GM12878 (cell line): ENCODE results near the gene PRCC. TPM values are rescaled to one million over a fixed set of nuclear protein-coding genes. Genes with fewer than 3 reads are reported as not detected.

ENCODE experiments used
- ATAC-seq: fragments of 200-7000 bp; cut with Tn5 transposase; 3 replicates; pipeline ENCODE4 v1.9.1; 2020; ENCODE audit warnings: mild to moderate bottlenecking, moderate library complexity
- BruUV-seq: library from RNA; stranded (reverse); fragments of 400-500 nt; replicated peaks from 2 replicates; lab custom pipeline; 2021; lab: Mats Ljungman, UMichigan
- CTCF ChIA-PET: fragments of 300-600 bp; sonication (Branson Sonifier 250); formaldehyde crosslinking; extraction: SDS; loops from one replicate; lab custom pipeline; 2021; ENCODE audit warnings: inconsistent platforms; lab: Yijun Ruan, JAX
- POLR2A ChIA-PET: fragments of 350-600 bp; formaldehyde crosslinking; extraction: SDS; loops from one replicate; lab custom pipeline; 2021; ENCODE audit warnings: inconsistent platforms; lab: Charles Lee
- RAD21 ChIA-PET: fragments of 300-600 bp; sonication (Branson Sonifier 250); formaldehyde crosslinking; loops from one replicate; lab custom pipeline; 2023; ENCODE audit warnings: antibody characterized with exemption; ENCODE audit not compliant: unreplicated experiment; lab: Charles Lee
- SMC1A ChIA-PET: fragments of 300-600 bp; sonication (Branson Sonifier 250); formaldehyde crosslinking; loops from one replicate; lab custom pipeline; 2023; ENCODE audit not compliant: unreplicated experiment, uncharacterized antibody; lab: Charles Lee
- DNase-seq: peaks from one replicate; pipeline ENCODE4 v3.0.0-alpha.2; 2011; ENCODE audit warnings: low read depth, low spot score
- FAIRE-seq: peaks from 3 replicates; lab custom pipeline; 2011; peaks lifted over from hg19 to GRCh38; lab: Jason Lieb, UNC
- H2AFZ ChIP-seq: 2 replicates; pipeline ENCODE4 v1.6.0; 2011; ENCODE audit warnings: low read depth, low read length, control low read depth; ENCODE audit not compliant: control insufficient read depth
- H3K27ac ChIP-seq: 2 replicates; pipeline ENCODE4 v1.5.1; 2011; ENCODE audit warnings: control low read depth; ENCODE audit not compliant: control insufficient read depth, insufficient read depth
- H3K27me3 ChIP-seq, 2 experiments: replicated peaks in 1 of 2; 2 replicates each; pipeline versions ENCODE4 v1.6.0 to v1.6.1; 2011; ENCODE audit warnings: low read length in 1 of 2; ENCODE audit not compliant: control insufficient read depth in 2 of 2, insufficient read depth in 2 of 2
- H3K36me3 ChIP-seq, 2 experiments: 2 replicates each; pipeline ENCODE4 v1.5.1; 2011; ENCODE audit warnings: low read length in 1 of 2; ENCODE audit not compliant: control insufficient read depth in 2 of 2, insufficient read depth in 2 of 2
- H3K4me1 ChIP-seq: 2 replicates; pipeline ENCODE4 v1.6.1; 2011; ENCODE audit warnings: mild to moderate bottlenecking, low read length, moderate library complexity, mixed read lengths; ENCODE audit not compliant: control insufficient read depth, insufficient read depth
- H3K4me2 ChIP-seq: 2 replicates; pipeline ENCODE4 v1.6.0; 2011; ENCODE audit warnings: control low read depth; ENCODE audit not compliant: control insufficient read depth, insufficient read depth
- H3K4me3 ChIP-seq: fragments of 200-600 bp; sonication (generic); 2 replicates; pipeline ENCODE4 v1.5.1; 2016
- H3K79me2 ChIP-seq: 2 replicates; pipeline ENCODE4 v1.6.0; 2011; ENCODE audit warnings: low read length; ENCODE audit not compliant: control insufficient read depth, insufficient read depth
- H3K9ac ChIP-seq: 2 replicates; pipeline ENCODE4 v1.8.0; 2011; ENCODE audit warnings: low read length, control low read depth, mixed read lengths; ENCODE audit not compliant: control insufficient read depth, insufficient read depth
- H3K9me3 ChIP-seq: replicated peaks from 3 replicates; pipeline ENCODE4 v1.5.1; 2011; ENCODE audit warnings: mild to moderate bottlenecking, low read length; ENCODE audit not compliant: control insufficient read depth, insufficient read depth
- H4K20me1 ChIP-seq: 2 replicates; pipeline ENCODE4 v1.6.0; 2011; ENCODE audit not compliant: control insufficient read depth, insufficient read depth
- BCL3 ChIP-seq: IDR thresholded peaks from 2 replicates; pipeline ENCODE4 v1.6.1; 2011; ENCODE audit warnings: borderline replicate concordance, low read depth, mild to moderate bottlenecking, moderate library complexity, low read length; ENCODE audit not compliant: insufficient read depth, poor library complexity, severe bottlenecking
- HDAC6 ChIP-seq: fragments of 200-600 bp; sonication (generic); IDR thresholded peaks from one replicate; pipeline ENCODE4 v1.8.0; 2017; ENCODE audit warnings: antibody characterized with exemption; ENCODE audit not compliant: unreplicated experiment
- NR2C1 ChIP-seq: fragments of 450-650 bp; IDR thresholded peaks from 2 replicates; pipeline ENCODE4 v1.6.1; 2017; ENCODE audit warnings: antibody characterized with exemption, mild to moderate bottlenecking, moderate library complexity
- RAD21 ChIP-seq: IDR thresholded peaks from 2 replicates; pipeline ENCODE4 v1.6.1; 2011; ENCODE audit warnings: mild to moderate bottlenecking, low read depth, low read length, moderate library complexity; ENCODE audit not compliant: insufficient read depth
- SIX5 ChIP-seq: IDR thresholded peaks from 2 replicates; pipeline ENCODE4 v1.6.1; 2011; ENCODE audit warnings: mild to moderate bottlenecking, low read depth, low read length, moderate library complexity; ENCODE audit not compliant: severe bottlenecking
- SMAD5 ChIP-seq: IDR thresholded peaks from 2 replicates; pipeline ENCODE4 v1.6.1; 2016; ENCODE audit warnings: antibody characterized with exemption, low read depth
- ZNF687 ChIP-seq: fragments of 450-650 bp; IDR thresholded peaks from 2 replicates; pipeline ENCODE4 v1.6.1; 2017; ENCODE audit warnings: mild to moderate bottlenecking, moderate library complexity
- WGBS: methylation state at CpG from one replicate; pipeline ENCODE4 v1.1.6; 2016; ENCODE audit warnings: low lambda C conversion rate; ENCODE audit not compliant: insufficient replicate concordance, insufficient coverage; ENCODE audit errors: missing lambda C conversion rate; 5-methylcytosine and 5-hydroxymethylcytosine counted together
- in situ Hi-C: fragments of 300-500 bp; cut with MboI; formaldehyde crosslinking; loops from 9 replicates; pipeline ENCODE4 v1.14.3; 2018; ENCODE audit warnings: mixed read lengths
- intact Hi-C: fragments of 100-400 bp; cut with micrococcal nuclease; formaldehyde crosslinking; loops from one replicate; pipeline ENCODE4 v1.14.2; 2022; ENCODE audit not compliant: unreplicated experiment
- polyA plus RNA-seq, 11 experiments: library from polyadenylated mRNA; depleted of rRNA in 4 of 11; unstranded in 6 of 11; stranded (reverse) in 5 of 11; fragments of >200 nt; fragmentation: Nextera tagmentation in 4 of 11; fragmentation: Illumina TruSeq in 1 of 11; extraction: Ambion mirVana in 4 of 11; extraction: Trizol in 1 of 11; gene quantifications; 1 replicate in 1 of 11; 2 replicates in 10 of 11; pipeline versions ENCODE4 v1.2.1 to v1.2.3, GENCODE V29; 2011 to 2016; ENCODE audit warnings: inconsistent platforms in 2 of 11, missing spikeins in 2 of 11, low read depth in 1 of 11
- total RNA-seq, 4 experiments: library from RNA; depleted of rRNA in 3 of 4; stranded (reverse); fragments of >200 nt in 3 of 4; fragmentation: Illumina TruSeq in 1 of 4; extraction: Trizol in 1 of 4; gene quantifications; 2 replicates each; pipeline versions ENCODE4 v1.2.1 to v1.2.3, GENCODE V29; 2013 to 2021
- TF ChIP-seq, protein P1 (sequence below), 3 experiments: IDR thresholded peaks in 2 of 3; conservative IDR thresholded peaks in 1 of 3; 2 replicates each; pipeline ENCODE4 v1.5.1; 2011; ENCODE audit warnings: low read depth in 3 of 3, low read length in 3 of 3, mild to moderate bottlenecking in 3 of 3, control low read depth in 2 of 3, moderate library complexity in 2 of 3, inconsistent platforms in 1 of 3, mixed read lengths in 1 of 3; ENCODE audit not compliant: control insufficient read depth in 2 of 3, insufficient read depth in 1 of 3; ENCODE audit errors: extremely low read depth in 1 of 3
- TF ChIP-seq, protein P2 (sequence below): fragments of 450-650 bp; IDR thresholded peaks from 2 replicates; pipeline ENCODE4 v1.6.1; 2016; ENCODE audit warnings: mild to moderate bottlenecking

PRCC gene
- total and polyA plus RNA-seq, 10 of the 15 experiments (the other 5 are each of a cell fraction or from before 2014, with no cell fraction given) = 23.8 to 132 (median 63.1) TPM

DNA sequence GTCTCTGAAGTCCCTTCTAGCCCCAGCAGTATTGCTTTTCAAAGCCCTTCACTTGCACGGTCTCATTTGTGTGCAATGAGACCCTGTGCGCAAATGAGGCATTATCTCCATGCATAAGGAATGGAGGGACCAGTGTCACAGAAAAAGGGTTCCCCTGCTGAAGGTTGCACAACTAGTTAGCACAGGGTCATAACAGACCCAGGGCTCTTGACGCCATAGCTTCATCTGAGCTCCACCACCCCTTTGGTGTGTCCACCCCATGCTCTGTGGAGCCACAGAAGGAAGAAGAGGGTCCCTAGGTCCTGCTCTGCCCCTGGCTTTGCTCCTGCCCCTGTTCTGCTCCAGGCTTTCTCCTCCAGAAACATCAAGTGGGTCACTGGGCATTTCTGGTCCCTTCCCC, 36.7 kb downstream of the PRCC start:
- RAD21 ChIA-PET = interaction anchor here (11.9 kb wide), 1 partner anchor 56 kb away, joined by 115 read pairs; the partner anchor contains the start of genes INSRR and NTRK1
- no peak overlapping the region for H3K27ac ChIP-seq
- TF ChIP-seq RAD21 (no peak), HDAC6 (no peak), SIX5 (no peak), BCL3 (no peak), NR2C1 (no peak), SMAD5 (no peak), ZNF687 (no peak)
- TF ChIP-seq, protein P1, sequence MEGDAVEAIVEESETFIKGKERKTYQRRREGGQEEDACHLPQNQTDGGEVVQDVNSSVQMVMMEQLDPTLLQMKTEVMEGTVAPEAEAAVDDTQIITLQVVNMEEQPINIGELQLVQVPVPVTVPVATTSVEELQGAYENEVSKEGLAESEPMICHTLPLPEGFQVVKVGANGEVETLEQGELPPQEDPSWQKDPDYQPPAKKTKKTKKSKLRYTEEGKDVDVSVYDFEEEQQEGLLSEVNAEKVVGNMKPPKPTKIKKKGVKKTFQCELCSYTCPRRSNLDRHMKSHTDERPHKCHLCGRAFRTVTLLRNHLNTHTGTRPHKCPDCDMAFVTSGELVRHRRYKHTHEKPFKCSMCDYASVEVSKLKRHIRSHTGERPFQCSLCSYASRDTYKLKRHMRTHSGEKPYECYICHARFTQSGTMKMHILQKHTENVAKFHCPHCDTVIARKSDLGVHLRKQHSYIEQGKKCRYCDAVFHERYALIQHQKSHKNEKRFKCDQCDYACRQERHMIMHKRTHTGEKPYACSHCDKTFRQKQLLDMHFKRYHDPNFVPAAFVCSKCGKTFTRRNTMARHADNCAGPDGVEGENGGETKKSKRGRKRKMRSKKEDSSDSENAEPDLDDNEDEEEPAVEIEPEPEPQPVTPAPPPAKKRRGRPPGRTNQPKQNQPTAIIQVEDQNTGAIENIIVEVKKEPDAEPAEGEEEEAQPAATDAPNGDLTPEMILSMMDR (IDR thresholded peaks at IDR 0.05 in 2 of 3, conservative IDR thresholded peaks at IDR 0.05 in 1 of 3; ENCODE audit: control insufficient read depth in 2 of 3, extremely low read depth in 1 of 3, insufficient read depth in 1 of 3, low read depth in 3 of 3, low read length in 3 of 3) = no peak
- TF ChIP-seq, protein P2, sequence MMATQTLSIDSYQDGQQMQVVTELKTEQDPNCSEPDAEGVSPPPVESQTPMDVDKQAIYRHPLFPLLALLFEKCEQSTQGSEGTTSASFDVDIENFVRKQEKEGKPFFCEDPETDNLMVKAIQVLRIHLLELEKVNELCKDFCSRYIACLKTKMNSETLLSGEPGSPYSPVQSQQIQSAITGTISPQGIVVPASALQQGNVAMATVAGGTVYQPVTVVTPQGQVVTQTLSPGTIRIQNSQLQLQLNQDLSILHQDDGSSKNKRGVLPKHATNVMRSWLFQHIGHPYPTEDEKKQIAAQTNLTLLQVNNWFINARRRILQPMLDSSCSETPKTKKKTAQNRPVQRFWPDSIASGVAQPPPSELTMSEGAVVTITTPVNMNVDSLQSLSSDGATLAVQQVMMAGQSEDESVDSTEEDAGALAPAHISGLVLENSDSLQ = no peak
- TF ChIP-seq, all 136 proteins: peak for 0
- H2AFZ ChIP-seq = no peak overlapping the region
- H3K27me3 ChIP-seq = no peaks in the 10 kb centered on the region
- H3K4me2 ChIP-seq = no peak overlapping the region
- in situ Hi-C loops (loop anchor here (5.0 kb wide), 1 partner anchor 58 kb away; the partner anchor contains the start of gene NTRK1), intact Hi-C loops (no loop called here)
- H3K36me3 ChIP-seq = peaks cover 9% of the 10 kb centered on the region in 2 experiments; a peak in 3 of 4 replicates
- H3K4me1 ChIP-seq = peaks cover 18% of the 10 kb centered on the region
- no peak for DNase-seq
- ATAC-seq = no peak
- CTCF ChIA-PET = interaction anchor here (1.4 to 2.2 kb wide), 4 partner anchors 10 to 85 kb away, joined by 5 to 6 read pairs (median 6); no protein-coding TSS in a partner anchor
- POLR2A ChIA-PET = no interaction called here
- no peaks in the 10 kb centered on the region for H3K79me2 ChIP-seq
- no TSS peak for BruUV-seq
- no peaks in the 10 kb centered on the region for H4K20me1 ChIP-seq
- 78% methylated on average over 3 of the region's 3 CpGs for WGBS
- no peak overlapping the region for H3K4me3 ChIP-seq
- no peaks in the 10 kb centered on the region for H3K9me3 ChIP-seq
- no peak for FAIRE-seq
- SMC1A ChIA-PET = interaction anchor here (0.6 to 1.5 kb wide), 2 partner anchors 32 to 55 kb away, joined by 3 to 5 read pairs; no protein-coding TSS in a partner anchor
- H3K9ac ChIP-seq = no peak overlapping the region
